ENCODE measurements around the gene MRM3.
A peak's percentile ranks its signal among the peaks of the same experiment; 100 is the strongest.
"Not testable (repeated sequence)": the region's sequence is repeated elsewhere in the genome, so short reads cannot be mapped to it uniquely, and the experiment has no call there.

Gene MRM3

GRCh38 chr17:743139-743538, 39.0 kb upstream of the MRM3 start:
- H3K27ac ChIP-seq, result 0 out of 2 replicates have a peak overlapping the region, but pooled peaks have one; percentile 12
- TF ChIP-seq ZFX (IDR thresholded peaks at IDR 0.05; ENCODE audit: borderline replicate concordance) (no peak), CTCF (IDR thresholded peaks at IDR 0.05) (no peak)

GRCh38 chr17:744937-745336, 37.2 kb upstream of the MRM3 start:
- no peak for TF ChIP-seq ZFX (IDR thresholded peaks at IDR 0.05; ENCODE audit: borderline replicate concordance)
- no peak for TF ChIP-seq CTCF (IDR thresholded peaks at IDR 0.05)
- H3K27ac ChIP-seq, result no peak overlapping the region

- TF ChIP-seq ZFX (IDR thresholded peaks at IDR 0.05; ENCODE audit: borderline replicate concordance), result no peak
- H3K27ac ChIP-seq, result no peak overlapping the region
Measured at GRCh38 chr17:745406-745805, 36.7 kb upstream of the MRM3 start.

GRCh38 chr17:746181-746580, 36.0 kb upstream of the MRM3 start:
- TF ChIP-seq ZFX (IDR thresholded peaks at IDR 0.05; ENCODE audit: borderline replicate concordance) (no peak), CTCF (IDR thresholded peaks at IDR 0.05) (no peak)
- H3K27ac ChIP-seq, result no peak overlapping the region

GRCh38 chr17:746783-747629, 35.1 kb upstream of the MRM3 start:
- TF ChIP-seq CTCF (IDR thresholded peaks at IDR 0.05) (no peak), ZFX (IDR thresholded peaks at IDR 0.05; ENCODE audit: borderline replicate concordance) (no peak)
- no peak overlapping the region for H3K27ac ChIP-seq

- H3K27ac ChIP-seq, result not testable (repeated sequence)
Measured at GRCh38 chr17:748604-749003, 33.5 kb upstream of the MRM3 start.

GRCh38 chr17:749359-749758, 32.8 kb upstream of the MRM3 start:
- not testable (repeated sequence) for H3K27ac ChIP-seq

- peak overlapping the region; percentile 79; the same call in 1 of the 2 replicates for H3K27ac ChIP-seq
- TF ChIP-seq CTCF (IDR thresholded peaks at IDR 0.05) (no peak), ZFX (IDR thresholded peaks at IDR 0.05; ENCODE audit: borderline replicate concordance) (no peak)
Measured at GRCh38 chr17:750431-751037, 31.6 kb upstream of the MRM3 start.
